GM21381 (cell line): Measurements from ENCODE around the gene RNF123.
"Not testable (repeated sequence)": the region's sequence is repeated elsewhere in the genome, so short reads cannot be mapped to it uniquely, and the experiment has no call there.

ENCODE experiments used
- ATAC-seq: cut with Tn5 transposase; IDR thresholded peaks from one replicate; pipeline ENCODE4 v1.9.1; 2021; ENCODE audit warnings: mild to moderate bottlenecking, moderate library complexity; ENCODE audit not compliant: unreplicated experiment

The RNF123 gene

GRCh38 chr3:49738067-49738713 lies 48.8 kb downstream of the RNF123 start:
- ATAC-seq, result no peak

- no peak for ATAC-seq
These were observed 51.1 kb downstream of the RNF123 start for GRCh38 chr3:49740427-49740826.

GRCh38 chr3:49745986-49746385 lies 56.6 kb downstream of the RNF123 start:
- no peak for ATAC-seq

GRCh38 chr3:49747792-49748480 lies 58.6 kb downstream of the RNF123 start:
- no peak for ATAC-seq

GRCh38 chr3:49748874-49749273 lies 59.5 kb downstream of the RNF123 start:
- ATAC-seq, result not testable (repeated sequence)

- no peak for ATAC-seq
These were observed 60.7 kb downstream of the RNF123 start for GRCh38 chr3:49750056-49750455.

- ATAC-seq, result no peak
These were observed 62.1 kb downstream of the RNF123 start for GRCh38 chr3:49751501-49751900.

GRCh38 chr3:49754536-49754935 lies 65.2 kb downstream of the RNF123 start:
- ATAC-seq, result no peak

- ATAC-seq, result no peak
These were observed 66.7 kb downstream of the RNF123 start for GRCh38 chr3:49756036-49756435.

- ATAC-seq, result no peak
These were observed 67.8 kb downstream of the RNF123 start for GRCh38 chr3:49757197-49757596.

GRCh38 chr3:49759226-49759625 lies 69.9 kb downstream of the RNF123 start:
- ATAC-seq, result no peak

- no peak for ATAC-seq
These were observed 72.3 kb downstream of the RNF123 start for GRCh38 chr3:49761661-49762060.

- ATAC-seq, result no peak
These were observed 74.6 kb downstream of the RNF123 start for GRCh38 chr3:49763981-49764380.

GRCh38 chr3:49769286-49769915 lies 80.0 kb downstream of the RNF123 start:
- ATAC-seq, result no peak

GRCh38 chr3:49769926-49770325 lies 80.6 kb downstream of the RNF123 start:
- ATAC-seq, result no peak
